Measurements from ENCODE around the gene ERGIC1. TPM values are rescaled to one million over a fixed set of nuclear protein-coding genes. Genes with fewer than 3 reads are reported as not detected.

Gene ERGIC1
- total RNA-seq, 1 donor from 2014 or later, result 79.4 TPM

GRCh38 chr5:172870715-172871461 is 36.8 kb downstream of the ERGIC1 start:
- DNase-seq, result no peak
- intact Hi-C loops (cut with micrococcal nuclease), result no loop called here
- Histone ChIP-seq H3K9me3 (replicated peaks) (no peaks in the 10 kb centered on the region), H3K27me3 (ENCODE audit: low read depth) (no peaks in the 10 kb centered on the region), H3K27ac (replicated peaks) (peak overlapping the region; percentile 95), H3K36me3 (no peaks in the 10 kb centered on the region), H3K4me3 (no peak overlapping the region), H3K4me1 (peaks cover 100% of the 10 kb centered on the region)
- no peak for TF ChIP-seq CTCF (IDR thresholded peaks at IDR 0.05; ENCODE audit: borderline replicate concordance)

- H3K4me3 ChIP-seq, result no peak overlapping the region
- H3K4me1 ChIP-seq, result peaks cover 97% of the 10 kb centered on the region
- no peak for DNase-seq
- H3K27ac ChIP-seq (replicated peaks), result peak overlapping the region; percentile 95
- no peaks in the 10 kb centered on the region for H3K27me3 ChIP-seq (ENCODE audit: low read depth)
- intact Hi-C loops (cut with micrococcal nuclease), result no loop called here
- no peaks in the 10 kb centered on the region for H3K9me3 ChIP-seq (replicated peaks)
- TF ChIP-seq CTCF (IDR thresholded peaks at IDR 0.05; ENCODE audit: borderline replicate concordance), result no peak
- H3K36me3 ChIP-seq, result no peaks in the 10 kb centered on the region
These were observed 37.5 kb downstream of the ERGIC1 start for GRCh38 chr5:172871536-172871935.

- DNase-seq, result no peak
- intact Hi-C loops (cut with micrococcal nuclease), result no loop called here
These were observed 37.9 kb downstream of the ERGIC1 start for GRCh38 chr5:172871982-172872381.

GRCh38 chr5:172872997-172873491 is 39.0 kb downstream of the ERGIC1 start:
- TF ChIP-seq CTCF (IDR thresholded peaks at IDR 0.05; ENCODE audit: borderline replicate concordance), result no peak
- H3K9me3 ChIP-seq (replicated peaks), result no peaks in the 10 kb centered on the region
- intact Hi-C loops (cut with micrococcal nuclease), result no loop called here

More at GRCh38 chr5:172871982-172872381, 37.9 kb downstream of the ERGIC1 start:
- H3K36me3 ChIP-seq, result no peaks in the 10 kb centered on the region
- no peaks in the 10 kb centered on the region for H3K27me3 ChIP-seq (ENCODE audit: low read depth)
- no peaks in the 10 kb centered on the region for H3K9me3 ChIP-seq (replicated peaks)
- no peak overlapping the region for H3K4me3 ChIP-seq
- no peak for TF ChIP-seq CTCF (IDR thresholded peaks at IDR 0.05; ENCODE audit: borderline replicate concordance)
- peaks cover 92% of the 10 kb centered on the region for H3K4me1 ChIP-seq
- peak overlapping the region; percentile 95 for H3K27ac ChIP-seq (replicated peaks)

GRCh38 chr5:172873513-172873912 is 39.5 kb downstream of the ERGIC1 start:
- H3K4me3 ChIP-seq, result peak overlapping the region; percentile 19
- intact Hi-C loops (cut with micrococcal nuclease), result no loop called here
- H3K27me3 ChIP-seq (ENCODE audit: low read depth), result no peaks in the 10 kb centered on the region

More at GRCh38 chr5:172872997-172873491, 39.0 kb downstream of the ERGIC1 start:
- DNase-seq, result peak; percentile 85
- Histone ChIP-seq H3K27ac (replicated peaks) (peak overlapping the region; percentile 95), H3K4me1 (peaks cover 89% of the 10 kb centered on the region), H3K4me3 (peak overlapping the region; percentile 19), H3K27me3 (ENCODE audit: low read depth) (no peaks in the 10 kb centered on the region), H3K36me3 (no peaks in the 10 kb centered on the region)

More at GRCh38 chr5:172873513-172873912, 39.5 kb downstream of the ERGIC1 start:
- H3K27ac ChIP-seq (replicated peaks), result peak overlapping the region; percentile 95
- no peak for TF ChIP-seq CTCF (IDR thresholded peaks at IDR 0.05; ENCODE audit: borderline replicate concordance)
- DNase-seq, result no peak
- peaks cover 89% of the 10 kb centered on the region for H3K4me1 ChIP-seq
- H3K9me3 ChIP-seq (replicated peaks), result no peaks in the 10 kb centered on the region
- no peaks in the 10 kb centered on the region for H3K36me3 ChIP-seq

Data from left ventricle myocardium inferior (tissue), 1 donor.